Kidney capillary endothelial cell (primary cell): ENCODE results near the gene GC.
"Not testable (repeated sequence)": the region's sequence is repeated elsewhere in the genome, so short reads cannot be mapped to it uniquely, and the experiment has no call there.

Experiments
- DNase-seq: peaks from one replicate; pipeline ENCODE4 v3.0.0-alpha.2; 2018; ENCODE audit warnings: low spot score

Gene GC

DNA sequence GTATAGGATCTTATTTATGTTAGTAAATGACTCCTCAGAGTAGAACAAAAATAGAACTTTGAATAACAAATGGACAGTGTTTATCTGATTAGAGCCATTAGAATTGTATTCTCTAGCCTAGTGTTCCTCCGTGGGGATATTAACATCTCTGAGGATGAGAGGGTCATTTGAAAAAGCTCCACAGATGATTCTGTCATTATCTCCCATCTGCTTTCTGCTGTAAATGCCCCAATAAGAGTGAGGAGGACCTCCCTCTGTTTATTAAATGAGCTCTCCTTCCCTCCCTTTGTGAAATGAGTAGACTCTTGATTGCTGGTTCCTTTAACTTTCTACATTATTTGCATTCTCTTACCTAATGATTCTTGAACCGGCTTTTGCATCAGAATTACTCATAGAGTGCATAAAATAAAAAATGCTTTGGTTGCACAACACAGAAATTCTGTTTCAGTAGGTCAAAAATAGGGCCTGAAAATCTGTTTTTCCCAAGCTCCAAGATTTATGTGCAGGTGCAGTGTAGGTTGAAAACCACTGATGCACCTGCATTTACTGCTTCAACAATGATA is 18.0 kb downstream of the GC start:
- no peak for DNase-seq

DNA sequence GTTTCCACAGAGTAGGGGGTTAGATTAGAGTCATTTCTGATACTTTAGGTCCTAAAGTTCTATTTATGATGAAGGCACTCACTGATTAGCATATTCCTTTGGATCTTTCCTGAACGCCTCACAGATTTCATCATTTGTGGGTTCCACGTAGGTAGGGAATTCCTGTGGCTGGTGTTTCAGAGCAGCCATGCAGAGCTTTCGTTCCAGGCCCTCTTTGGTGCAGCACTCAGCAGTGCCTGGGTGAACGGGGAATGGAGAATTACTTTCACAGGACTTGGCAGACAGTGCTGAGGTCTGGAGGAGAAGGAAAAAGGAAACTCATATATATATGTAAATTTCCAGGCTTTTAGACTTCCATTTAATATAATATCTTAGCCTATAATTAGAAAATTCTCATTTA is 18.5 kb downstream of the GC start:
- no peak for DNase-seq

DNA sequence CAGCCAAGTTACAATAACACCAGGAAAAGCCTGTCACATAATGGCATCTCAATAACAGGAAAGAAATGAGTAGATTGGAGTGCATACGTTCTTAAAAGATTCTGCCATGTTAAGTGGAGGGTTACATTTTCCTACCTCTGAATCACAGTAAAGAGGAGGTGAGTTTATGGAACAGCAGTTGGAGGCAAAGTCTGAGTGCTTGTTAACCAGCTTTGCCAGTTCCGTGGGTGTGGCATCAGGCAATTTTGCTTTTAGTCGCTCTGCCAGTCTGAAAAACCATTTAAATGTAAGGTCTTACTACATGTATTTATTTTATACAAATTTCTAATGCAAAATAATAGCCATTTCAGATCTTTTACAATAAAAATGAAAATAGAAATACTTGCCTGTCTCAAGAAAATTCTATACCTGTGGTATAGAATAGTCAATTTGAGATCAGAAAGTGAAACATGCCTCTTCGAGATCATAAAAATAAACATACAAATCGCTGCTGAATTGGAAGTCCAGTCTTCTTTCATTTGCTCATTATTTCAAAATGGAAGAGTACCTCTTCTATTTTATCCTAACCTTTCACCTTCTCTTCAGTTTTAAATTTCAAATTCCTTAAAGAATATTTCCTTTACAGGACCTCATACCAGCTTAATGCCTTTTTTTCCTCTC is 31.4 kb downstream of the GC start:
- DNase-seq = no peak

DNA sequence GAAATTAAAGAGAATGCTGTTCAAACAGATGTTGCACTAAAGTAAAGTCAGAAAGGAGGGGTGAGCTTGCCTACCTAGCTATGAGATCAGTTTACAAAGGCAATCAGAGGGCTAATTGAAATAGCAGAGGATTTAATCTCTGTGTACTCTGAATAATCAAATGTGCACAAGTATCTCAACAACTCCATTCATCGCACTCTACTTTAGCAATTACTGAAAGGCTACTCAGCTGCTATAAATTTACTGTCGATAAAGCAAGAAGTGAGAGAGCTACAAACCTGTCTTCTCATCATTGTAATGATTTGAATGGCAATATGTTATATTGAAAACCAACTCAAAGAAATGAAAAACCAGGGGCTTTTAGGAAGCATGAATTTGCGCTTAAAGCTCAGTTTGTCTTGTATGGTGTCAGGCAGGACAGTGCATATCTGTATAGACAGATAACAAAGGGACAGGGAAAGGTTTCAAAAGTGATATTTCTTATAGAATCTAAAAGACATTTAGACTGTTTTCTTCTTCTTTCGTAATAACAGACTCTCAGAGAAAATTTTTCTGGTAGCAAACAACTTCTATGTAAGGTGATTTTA is 34.8 kb downstream of the GC start:
- no peak for DNase-seq

DNA sequence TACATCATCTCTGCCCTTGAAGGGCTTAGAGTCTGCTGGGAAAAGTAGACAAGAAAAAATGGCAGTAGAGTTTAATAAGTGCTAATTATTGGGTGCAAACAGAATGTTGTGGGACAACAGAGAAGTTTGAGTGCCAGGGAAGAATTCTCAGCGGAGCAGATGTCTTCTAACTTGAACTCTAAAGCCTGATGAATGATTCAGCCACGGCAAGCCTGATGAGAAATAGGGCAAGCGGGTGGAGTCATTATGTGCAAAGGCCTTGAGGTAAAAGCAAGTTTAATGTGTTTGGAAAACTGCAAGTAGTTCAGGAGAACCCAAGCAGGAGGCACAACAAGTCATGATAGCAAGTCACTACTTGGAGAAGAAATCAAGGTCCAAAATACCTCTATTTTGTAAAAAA is 37.5 kb downstream of the GC start:
- no peak for DNase-seq

DNA sequence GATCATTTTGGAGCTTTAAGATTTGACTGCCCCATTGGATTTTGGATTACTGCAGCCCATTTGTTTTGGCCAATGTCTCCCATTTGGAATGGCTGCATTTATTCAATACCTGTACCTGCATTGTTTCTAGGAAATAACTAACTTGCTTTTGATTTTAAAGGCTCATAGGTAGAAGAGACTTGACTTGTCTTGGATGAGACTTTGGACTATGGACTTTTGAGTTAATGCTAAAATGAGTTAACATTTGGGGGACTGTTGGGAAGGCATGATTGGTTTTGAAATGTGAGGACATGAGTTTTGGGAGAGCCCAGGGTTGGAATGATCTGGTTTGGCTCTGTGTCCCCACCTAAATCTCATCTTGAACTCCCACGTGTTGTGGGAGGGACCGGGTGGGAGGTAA is 45.1 kb downstream of the GC start:
- DNase-seq = not testable (repeated sequence)

DNA sequence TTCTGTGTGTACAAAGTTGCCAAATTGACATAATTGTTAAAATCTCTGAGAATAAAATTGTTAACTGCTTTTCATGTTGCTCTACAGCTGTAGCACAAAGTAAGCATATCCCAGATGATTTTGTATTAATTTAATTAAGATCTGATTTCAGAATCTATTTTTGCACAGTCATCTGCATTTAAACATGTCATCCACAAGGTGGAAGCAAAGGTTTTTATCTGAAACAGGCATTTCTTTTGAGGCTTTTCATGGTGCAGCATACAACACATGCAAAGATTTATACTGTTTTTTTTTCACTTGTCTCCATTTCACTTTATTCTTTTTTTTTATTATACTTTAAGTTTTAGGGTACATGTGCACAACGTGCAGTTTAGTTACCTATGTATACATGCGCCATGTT is 51.2 kb downstream of the GC start:
- DNase-seq = peak; percentile 15

DNA sequence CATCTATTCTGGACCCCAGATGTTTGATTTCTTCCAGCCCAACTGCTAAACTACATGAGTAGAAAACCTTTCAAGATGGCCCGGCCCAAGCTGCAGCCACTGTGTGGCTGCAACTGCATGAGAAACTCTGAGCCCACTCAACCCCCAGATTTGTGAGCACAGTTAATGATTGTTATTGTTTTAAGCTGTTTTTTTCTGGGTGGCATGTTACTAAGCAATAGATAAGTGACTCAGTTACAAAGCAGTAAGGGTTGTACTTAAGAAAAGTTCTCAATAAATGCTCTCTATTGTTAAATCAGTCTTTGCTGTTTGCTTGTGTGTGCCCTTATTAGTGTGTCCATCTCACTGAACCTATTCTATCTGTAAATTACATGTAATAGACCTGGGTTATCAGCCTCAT is 51.8 kb downstream of the GC start:
- no peak for DNase-seq

DNA sequence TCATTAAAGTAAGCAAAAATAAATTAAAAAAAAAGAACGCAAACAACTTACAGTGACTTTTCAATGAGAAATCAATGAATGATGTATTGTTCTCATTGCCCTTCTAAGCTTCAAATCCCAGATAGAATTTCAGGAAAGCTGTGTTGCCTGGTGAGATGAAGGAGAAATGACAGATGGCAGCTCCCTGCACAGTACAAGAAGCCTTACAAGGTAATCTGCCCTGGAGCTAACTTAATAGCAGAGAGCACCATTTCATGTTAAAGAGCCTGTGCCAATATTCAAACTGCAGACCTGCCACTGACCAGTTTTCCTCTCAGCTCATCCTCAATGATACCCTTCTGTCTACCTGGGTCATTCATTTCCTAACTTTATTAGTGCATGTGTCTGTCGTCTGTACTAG is 54.0 kb downstream of the GC start:
- DNase-seq = no peak

DNA sequence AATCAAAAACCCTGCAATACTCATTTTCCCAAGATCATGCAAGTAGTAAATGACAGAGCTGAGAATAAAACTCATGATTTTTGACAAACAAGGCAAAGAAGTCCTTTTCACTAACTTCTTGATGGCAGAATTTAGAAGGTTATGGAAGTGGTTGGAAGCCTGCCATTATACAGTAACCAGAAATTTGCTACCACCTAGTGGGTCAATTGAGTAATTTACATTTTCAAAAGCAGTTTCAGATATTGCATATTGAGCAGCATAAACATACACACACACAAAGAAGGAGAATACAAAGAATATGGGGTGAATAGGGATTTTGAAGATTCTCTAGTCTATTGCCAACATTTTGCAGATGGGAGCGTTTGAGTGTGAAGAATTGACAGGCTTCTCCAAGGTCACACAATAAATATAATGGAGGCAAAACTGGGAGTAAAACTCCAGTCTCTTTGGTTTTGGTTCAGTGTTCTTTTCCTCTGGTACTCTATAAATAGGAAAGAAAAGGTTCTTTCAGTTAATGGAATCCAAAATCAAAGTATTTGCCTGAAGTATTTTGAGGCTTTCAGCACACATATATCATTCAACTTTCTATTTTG is 70.2 kb downstream of the GC start:
- DNase-seq = peak; percentile 38

DNA sequence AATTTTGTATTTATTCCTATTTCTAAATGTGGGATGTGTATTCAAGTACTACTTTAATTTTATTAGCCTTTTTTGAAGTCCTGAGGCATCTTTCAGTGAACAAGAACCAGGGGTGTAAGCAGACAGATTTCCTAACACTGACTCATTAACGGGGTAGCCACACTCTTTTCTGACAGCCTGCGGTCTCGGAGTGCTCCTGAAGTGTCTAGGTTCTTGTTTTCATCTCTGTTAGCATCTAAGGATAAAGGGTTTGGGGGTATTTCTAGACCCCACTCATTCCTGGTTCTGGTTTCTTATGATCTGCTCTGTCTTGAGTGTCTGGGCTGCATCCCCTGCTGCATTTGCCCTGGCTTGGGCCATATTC is 71.9 kb downstream of the GC start:
- no peak for DNase-seq

DNA sequence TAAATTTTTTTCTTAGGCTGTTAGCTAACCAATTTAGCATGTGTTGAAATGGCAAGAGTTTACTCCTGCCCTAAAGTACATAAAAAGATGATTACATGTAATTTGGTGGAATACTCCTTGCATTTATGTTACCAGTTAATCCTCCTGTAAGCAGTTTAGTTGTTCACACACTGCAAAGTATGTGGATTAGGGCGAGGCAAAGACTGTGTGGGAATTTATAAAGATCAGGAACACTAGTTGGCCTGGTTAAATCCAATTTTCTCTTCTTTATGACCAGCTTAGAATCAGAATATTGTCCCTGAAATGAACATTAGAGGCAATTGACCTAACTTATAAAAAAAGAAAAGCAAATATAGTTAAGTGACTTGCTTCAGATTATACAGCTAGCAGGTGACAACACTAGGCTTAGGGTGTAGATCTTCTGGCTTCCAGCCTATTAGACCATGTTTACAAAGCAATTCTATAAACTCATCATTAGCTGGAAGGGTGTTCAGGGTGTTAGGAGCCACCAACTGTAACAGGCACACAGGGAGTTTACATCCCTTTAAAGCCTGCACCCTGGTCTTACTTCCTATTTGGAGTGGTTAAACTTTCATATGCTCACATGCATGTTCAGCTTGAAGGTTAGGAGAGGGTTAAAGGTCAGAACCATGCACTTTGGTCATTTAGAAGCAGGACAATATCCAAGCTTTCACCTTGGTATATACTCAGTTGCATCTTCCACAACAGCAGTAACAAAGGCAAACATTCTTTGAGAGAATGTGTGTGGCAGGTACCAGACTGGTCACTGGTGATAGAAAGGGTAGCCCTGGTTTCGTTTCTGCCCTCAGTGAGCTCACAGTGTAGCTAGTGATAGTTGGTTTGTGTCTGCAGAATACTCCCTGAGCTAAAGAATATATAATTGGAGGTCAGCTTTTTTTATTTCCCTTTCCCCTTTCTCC is 72.6 kb downstream of the GC start:
- DNase-seq = no peak

DNA sequence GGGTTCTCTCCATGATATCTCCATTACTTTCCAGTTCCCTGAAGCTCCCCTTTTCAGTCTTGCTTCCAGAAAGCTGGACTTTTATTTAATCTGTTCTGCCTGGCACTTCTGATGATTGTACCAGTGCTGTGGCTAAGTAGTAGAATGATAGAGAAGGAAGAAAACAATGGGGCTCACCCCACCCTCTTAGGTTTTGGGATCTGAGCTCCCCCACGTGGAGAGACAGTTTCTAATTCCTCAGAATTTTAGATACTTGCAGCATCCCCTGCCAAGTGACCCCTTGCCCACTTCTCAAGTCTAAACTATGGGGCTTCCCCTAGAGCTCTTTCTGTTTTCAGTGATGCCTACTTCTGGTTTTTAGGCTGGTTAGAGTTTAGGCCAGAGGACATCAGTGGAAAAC is 73.9 kb downstream of the GC start:
- DNase-seq = no peak

DNA sequence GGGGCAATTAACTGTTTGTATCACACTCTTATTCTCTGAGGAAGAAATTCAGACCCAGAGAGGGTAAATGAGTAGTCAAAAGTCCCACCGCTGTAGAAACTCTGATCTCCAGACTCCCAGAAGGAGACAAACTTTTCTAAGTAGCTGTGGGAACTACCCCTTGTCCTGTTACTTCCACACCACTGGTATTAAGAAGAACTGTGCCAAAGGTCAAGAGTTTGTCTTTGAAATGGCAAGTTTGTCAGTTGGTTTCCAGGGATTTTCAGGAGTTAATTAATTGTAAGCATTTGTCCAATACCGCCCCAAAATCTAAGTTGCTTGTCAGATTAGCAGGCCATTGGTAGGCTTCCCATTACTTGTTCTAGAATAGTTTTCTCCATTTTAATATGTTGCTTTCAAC is 85.7 kb downstream of the GC start:
- no peak for DNase-seq

DNA sequence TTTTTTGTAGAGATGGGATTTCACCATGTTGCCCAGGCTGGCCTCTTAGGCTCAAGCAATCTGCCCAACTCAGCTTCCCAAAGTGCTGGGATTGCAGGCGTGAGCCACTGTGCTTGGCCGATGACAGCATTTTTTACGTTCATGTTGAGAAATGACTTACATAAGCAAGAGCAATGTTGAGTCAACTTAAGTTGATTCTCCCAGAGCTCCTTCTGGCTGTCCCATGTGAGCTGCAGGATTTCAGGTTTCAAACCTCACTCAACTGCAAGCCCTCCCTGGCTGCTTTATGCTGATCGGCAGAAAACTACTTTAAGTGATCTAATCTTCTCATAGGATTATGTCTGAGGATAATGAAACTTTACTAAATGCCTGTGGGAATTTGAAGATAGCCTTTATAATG is 86.8 kb downstream of the GC start:
- DNase-seq = no peak

DNA sequence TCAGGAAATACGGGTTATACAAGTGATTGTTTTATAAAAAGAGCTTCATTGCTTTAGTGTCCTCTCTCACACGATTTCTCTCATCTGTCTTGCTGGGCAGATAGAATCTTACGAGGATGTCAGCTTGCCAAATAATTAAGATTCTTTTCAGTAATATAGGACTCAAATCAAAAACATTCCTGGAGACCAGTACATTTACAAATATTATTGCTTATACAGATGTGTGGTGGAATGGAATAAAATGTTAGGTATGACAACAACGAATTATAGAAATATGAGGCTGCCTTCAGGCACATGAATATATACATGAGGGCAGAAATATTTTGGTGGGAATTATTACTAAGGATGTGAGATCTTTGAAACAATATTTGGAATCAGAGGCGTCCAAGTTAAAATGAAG is 88.9 kb downstream of the GC start:
- no peak for DNase-seq

DNA sequence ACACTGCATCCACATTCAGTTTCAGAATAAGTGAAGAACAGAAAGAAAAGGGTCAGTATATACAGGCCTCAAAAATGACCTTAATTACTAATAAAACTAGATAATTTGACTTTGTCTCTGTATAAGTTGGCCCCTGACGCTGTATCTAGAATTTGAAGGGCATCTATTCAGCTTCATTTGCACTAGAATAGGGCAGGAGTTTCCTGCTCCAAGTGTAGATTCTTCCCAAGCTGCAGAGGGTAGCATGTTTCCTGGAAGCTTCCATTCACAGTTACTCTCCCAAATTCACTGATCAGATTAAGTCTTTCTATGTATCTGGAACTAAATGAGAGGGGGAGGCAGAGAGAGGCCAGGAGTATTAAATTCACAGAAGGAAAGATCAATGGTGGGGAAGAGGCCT is 90.9 kb downstream of the GC start:
- no peak for DNase-seq

DNA sequence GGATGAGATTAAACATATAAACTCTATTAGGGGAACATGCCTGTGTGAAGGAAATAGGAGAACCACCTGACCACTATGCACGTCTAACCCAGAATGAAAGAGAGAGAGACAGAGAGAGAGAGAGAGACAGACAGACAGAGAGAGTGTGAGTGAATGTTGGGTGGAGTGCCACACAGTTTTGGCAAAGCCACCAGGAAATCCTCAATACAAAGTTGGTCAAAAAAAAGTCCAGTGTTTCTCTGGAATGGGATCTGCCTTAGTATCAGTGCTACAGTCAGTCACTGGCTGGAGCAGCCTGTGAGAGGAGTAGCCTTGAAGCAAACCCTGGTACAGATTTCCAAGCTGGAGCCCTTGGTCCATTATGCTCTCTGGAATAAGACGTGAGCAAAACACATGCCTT is 91.7 kb downstream of the GC start:
- no peak for DNase-seq
